Epithelial cell of esophagus (primary cell): ENCODE data around the gene COX17.

ENCODE experiments used
- DNase-seq: peaks from one replicate; pipeline ENCODE4 v3.0.0; 2010; ENCODE audit warnings: low read depth
- H3K4me3 ChIP-seq: 2 replicates; pipeline ENCODE4 v1.5.1; 2011; ENCODE audit warnings: mild to moderate bottlenecking, low read length, control low read depth
- CTCF ChIP-seq: IDR thresholded peaks from 2 replicates; pipeline ENCODE4 v1.5.1; 2011; ENCODE audit warnings: low read depth, mild to moderate bottlenecking, low read length, control low read depth, inconsistent platforms; ENCODE audit not compliant: insufficient read depth; ENCODE audit errors: missing control alignments

Gene COX17

GRCh38 chr3:119636249-119636648, 41.0 kb downstream of the COX17 start:
- H3K4me3 ChIP-seq = no peak overlapping the region
- TF ChIP-seq CTCF = no peak
- DNase-seq = peak; percentile 74

- no peak overlapping the region for H3K4me3 ChIP-seq
- no peak for TF ChIP-seq CTCF
These were observed 41.5 kb downstream of the COX17 start for GRCh38 chr3:119635719-119636118.

DNA sequence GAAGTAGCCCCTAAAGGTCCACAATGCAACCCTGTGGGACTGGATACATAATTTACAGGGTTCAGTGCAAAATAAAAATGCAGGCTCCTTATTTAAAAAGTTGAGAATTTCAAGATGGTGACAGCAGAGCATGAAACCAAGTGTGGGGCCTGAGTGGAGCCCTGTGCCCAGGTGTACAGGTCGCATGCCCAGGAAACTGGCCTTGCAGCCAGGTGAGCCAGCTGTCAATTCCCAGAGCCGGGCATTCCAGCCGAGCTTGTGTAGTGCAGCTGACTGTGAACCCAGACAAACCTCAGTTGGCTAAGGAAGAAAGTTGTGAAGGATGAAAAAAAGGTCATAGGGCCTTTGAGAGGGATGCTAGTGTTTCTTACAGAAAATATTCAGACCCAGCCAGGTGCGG, 44.4 kb downstream of the COX17 start:
- H3K4me3 ChIP-seq = no peak overlapping the region
- TF ChIP-seq CTCF = no peak
- no peak for DNase-seq

More at GRCh38 chr3:119635719-119636118, 41.5 kb downstream of the COX17 start:
- no peak for DNase-seq

- H3K4me3 ChIP-seq = no peak overlapping the region
- no peak for DNase-seq
- TF ChIP-seq CTCF = no peak
These were observed 45.0 kb downstream of the COX17 start for GRCh38 chr3:119632216-119632615.

DNA sequence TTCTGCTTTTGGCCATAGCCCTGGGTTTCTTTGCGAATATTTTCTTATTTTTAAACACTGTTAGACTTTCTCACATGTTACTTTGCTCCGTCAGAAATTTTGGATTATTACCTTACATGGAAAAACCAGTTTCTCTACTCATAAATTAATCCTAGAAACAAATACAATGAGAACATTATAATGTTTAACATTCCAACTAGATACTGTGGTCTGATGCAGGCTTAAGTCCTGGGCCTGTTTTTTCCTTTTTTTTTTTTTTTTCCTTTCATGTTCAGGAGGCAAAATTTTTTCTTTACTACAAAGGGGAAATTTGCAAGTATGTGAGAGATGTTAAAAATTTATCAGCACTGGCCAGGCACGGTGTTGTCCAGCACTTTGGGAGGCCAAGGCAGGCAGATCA, 45.7 kb downstream of the COX17 start:
- no peak for TF ChIP-seq CTCF
- no peak overlapping the region for H3K4me3 ChIP-seq
- DNase-seq = no peak

- no peak for DNase-seq
- H3K4me3 ChIP-seq = no peak overlapping the region
- TF ChIP-seq CTCF = no peak
These were observed 46.3 kb downstream of the COX17 start for GRCh38 chr3:119630880-119631329.

DNA sequence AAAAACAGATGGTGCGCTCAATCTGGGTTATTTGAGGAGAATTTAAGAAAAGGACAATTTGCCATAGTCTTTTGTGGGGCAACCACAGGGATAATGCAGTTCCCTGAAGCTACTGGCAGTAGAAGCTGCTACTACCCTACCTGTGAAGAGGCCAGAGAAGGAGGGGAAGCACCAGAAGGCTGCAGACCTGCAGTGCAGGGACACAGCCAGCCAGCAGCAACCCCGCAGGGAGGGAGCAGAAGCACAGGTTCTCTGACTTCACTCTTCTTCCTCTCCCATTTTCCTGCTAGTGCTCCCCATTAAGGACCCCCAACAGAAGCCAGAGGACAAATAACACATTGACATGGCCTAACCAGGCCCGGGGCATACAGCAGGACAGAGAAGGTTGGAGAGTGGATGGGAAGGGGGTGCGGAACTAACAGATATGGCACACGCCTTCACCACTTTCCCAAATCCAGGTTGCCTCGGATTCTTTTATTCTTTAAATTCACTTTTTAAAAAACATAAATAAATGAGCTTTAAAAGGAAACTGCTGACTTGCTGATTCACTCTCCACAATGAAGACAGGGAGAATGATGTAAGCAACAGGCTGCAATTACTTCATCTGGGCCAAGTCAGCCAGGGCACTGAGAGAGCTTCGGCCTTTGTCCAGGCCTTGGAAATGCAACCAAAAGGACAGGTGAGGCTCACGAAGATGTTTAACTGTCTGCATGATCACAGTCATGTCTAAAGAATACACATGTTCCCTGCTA, 46.9 kb downstream of the COX17 start:
- no peak for TF ChIP-seq CTCF
- DNase-seq = peak; percentile 69
- H3K4me3 ChIP-seq = no peak overlapping the region
